ENCODE results near the gene ARHGAP42. TPM values are rescaled to one million over a fixed set of nuclear protein-coding genes. Genes with fewer than 3 reads are reported as not detected.
A peak's percentile ranks its signal among the peaks of the same experiment; 100 is the strongest.

ARHGAP42 gene
- total and polyA plus RNA-seq, 8 donors, result 0.76 to 4.9 (median 1.8) TPM

GRCh38 chr11:100978442-100978841 lies 291.4 kb downstream of the ARHGAP42 start:
- FAIRE-seq, result no peak
- intact Hi-C loops (cut with DNase I), result no loop called here
- H3K4me1 ChIP-seq, result no peaks in the 10 kb centered on the region
- no peak for DNase-seq
- no peak overlapping the region for H3K27ac ChIP-seq
- TF ChIP-seq CTCF (IDR thresholded peaks at IDR 0.05), result no peak
- H3K27me3 ChIP-seq, result no peaks in the 10 kb centered on the region
- ATAC-seq, result no peak
- H3K9me3 ChIP-seq, result no peaks in the 10 kb centered on the region
- no peak overlapping the region for H3K4me3 ChIP-seq
- no peaks in the 10 kb centered on the region for H3K36me3 ChIP-seq
- 55 to 59% methylated on average over 2 of the region's 2 CpGs for WGBS, 2 donors

DNA sequence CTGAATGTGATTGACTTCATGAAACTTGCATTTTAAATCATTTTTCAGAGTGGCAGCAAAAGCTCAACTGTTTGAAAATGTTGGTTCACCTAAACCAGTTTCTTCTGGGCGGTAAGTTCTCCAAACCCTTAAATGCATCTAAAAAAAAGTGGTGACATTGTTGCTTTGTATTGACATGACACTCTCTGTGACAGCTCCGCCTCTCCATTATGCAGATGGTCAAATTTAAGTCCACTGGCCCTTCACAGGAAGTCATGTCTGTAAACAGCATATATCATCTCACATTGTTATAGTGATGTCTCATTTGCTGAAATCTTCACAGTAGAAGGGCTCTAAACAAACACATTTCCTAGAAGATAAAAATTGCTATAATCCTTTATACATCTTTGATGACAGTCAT lies 291.9 kb downstream of the ARHGAP42 start:
- intact Hi-C loops (cut with DNase I), result no loop called here
- DNase-seq, result no peak
- no peaks in the 10 kb centered on the region for H3K27me3 ChIP-seq
- H3K4me3 ChIP-seq, result no peak overlapping the region
- 83 to 90% methylated on average over 2 of the region's 2 CpGs for WGBS, 2 donors
- no peak for TF ChIP-seq CTCF (IDR thresholded peaks at IDR 0.05)
- no peak for ATAC-seq
- FAIRE-seq, result no peak
- no peaks in the 10 kb centered on the region for H3K36me3 ChIP-seq
- H3K27ac ChIP-seq, result no peak overlapping the region
- H3K9me3 ChIP-seq, result no peaks in the 10 kb centered on the region
- no peaks in the 10 kb centered on the region for H3K4me1 ChIP-seq

- no peak overlapping the region for H3K27ac ChIP-seq
- H3K4me3 ChIP-seq, result no peak overlapping the region
- DNase-seq, result no peak
- intact Hi-C loops (cut with DNase I), result no loop called here
- no peaks in the 10 kb centered on the region for H3K36me3 ChIP-seq
- WGBS, 2 donors, result 71 to 83% methylated on average over 3 of the region's 3 CpGs
- no peak for ATAC-seq
- no peaks in the 10 kb centered on the region for H3K27me3 ChIP-seq
- TF ChIP-seq CTCF (IDR thresholded peaks at IDR 0.05), result no peak
- no peaks in the 10 kb centered on the region for H3K9me3 ChIP-seq
- FAIRE-seq, result no peak
- H3K4me1 ChIP-seq, result no peaks in the 10 kb centered on the region
Measured at GRCh38 chr11:100980156-100980555, 293.1 kb downstream of the ARHGAP42 start.

GRCh38 chr11:100981196-100981824 lies 294.2 kb downstream of the ARHGAP42 start:
- no peak for DNase-seq
- Histone ChIP-seq H3K9me3 (no peaks in the 10 kb centered on the region), H3K4me3 (no peak overlapping the region), H3K27ac (no peak overlapping the region), H3K4me1 (no peaks in the 10 kb centered on the region), H3K27me3 (no peaks in the 10 kb centered on the region), H3K36me3 (no peaks in the 10 kb centered on the region)
- no peak for FAIRE-seq
- peak in 1 of 4 donors; percentile 33 for ATAC-seq
- intact Hi-C loops (cut with DNase I), result no loop called here
- 21 to 31% methylated on average over 1 of the region's 1 CpG for WGBS, 2 donors
- TF ChIP-seq CTCF (IDR thresholded peaks at IDR 0.05), result no peak

DNA sequence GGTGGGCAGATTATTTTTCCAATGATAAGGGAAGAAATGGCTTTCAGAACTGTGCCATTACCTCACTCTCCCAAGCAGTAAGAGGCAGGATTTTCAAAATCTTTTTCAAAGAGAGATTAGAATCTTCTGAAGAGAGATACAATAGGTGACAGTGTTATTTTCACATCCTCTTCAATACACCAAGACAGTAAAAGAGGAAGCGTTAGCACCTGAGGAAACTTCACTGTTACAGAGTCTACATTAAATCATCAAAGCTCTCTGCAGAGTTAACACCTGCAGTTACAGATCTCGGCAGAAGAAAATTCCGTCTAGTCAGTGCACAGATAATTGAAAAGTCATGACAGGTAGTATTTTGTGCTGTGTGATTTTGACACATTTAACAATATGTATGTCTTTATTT lies 297.6 kb downstream of the ARHGAP42 start:
- Histone ChIP-seq H3K4me1 (no peaks in the 10 kb centered on the region), H3K27me3 (no peaks in the 10 kb centered on the region), H3K27ac (no peak overlapping the region), H3K4me3 (no peak overlapping the region), H3K36me3 (no peaks in the 10 kb centered on the region), H3K9me3 (no peaks in the 10 kb centered on the region)
- 80 to 87% methylated on average over 3 of the region's 3 CpGs for WGBS, 2 donors
- DNase-seq (no peak), ATAC-seq (no peak), FAIRE-seq (no peak)
- intact Hi-C loops (cut with DNase I), result no loop called here
- TF ChIP-seq CTCF (IDR thresholded peaks at IDR 0.05), result no peak
